ENCODE results near the gene CSTPP1. TPM values are rescaled to one million over a fixed set of nuclear protein-coding genes. Genes with fewer than 3 reads are reported as not detected.
A peak's percentile ranks its signal among the peaks of the same experiment; 100 is the strongest.
"Not testable (repeated sequence)": the region's sequence is repeated elsewhere in the genome, so short reads cannot be mapped to it uniquely, and the experiment has no call there.

The CSTPP1 gene
- total RNA-seq, 4 donors from 2014 or later = 9.8 to 14.3 (median 11.1) TPM

DNA sequence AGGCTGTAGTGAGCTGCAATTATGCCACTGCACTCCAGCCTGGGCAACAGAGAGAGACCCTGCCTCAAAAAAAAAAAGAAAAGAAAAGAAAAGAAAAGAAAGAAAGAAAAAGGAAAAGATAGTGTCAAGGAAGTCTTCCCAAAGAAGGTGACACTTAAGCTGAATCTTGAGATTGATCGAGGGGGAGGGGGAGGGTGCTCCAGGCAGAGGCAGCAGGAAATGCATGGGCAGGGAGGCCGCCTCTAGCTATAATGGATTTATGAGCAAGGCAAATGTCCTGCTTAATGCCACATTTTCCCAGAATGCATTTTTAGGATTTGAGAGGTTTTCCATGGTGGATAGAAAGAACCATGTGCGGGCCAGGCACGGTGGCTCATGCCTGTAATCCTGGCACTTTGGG lies 264.5 kb downstream of the CSTPP1 start:
- TF ChIP-seq, protein P1, sequence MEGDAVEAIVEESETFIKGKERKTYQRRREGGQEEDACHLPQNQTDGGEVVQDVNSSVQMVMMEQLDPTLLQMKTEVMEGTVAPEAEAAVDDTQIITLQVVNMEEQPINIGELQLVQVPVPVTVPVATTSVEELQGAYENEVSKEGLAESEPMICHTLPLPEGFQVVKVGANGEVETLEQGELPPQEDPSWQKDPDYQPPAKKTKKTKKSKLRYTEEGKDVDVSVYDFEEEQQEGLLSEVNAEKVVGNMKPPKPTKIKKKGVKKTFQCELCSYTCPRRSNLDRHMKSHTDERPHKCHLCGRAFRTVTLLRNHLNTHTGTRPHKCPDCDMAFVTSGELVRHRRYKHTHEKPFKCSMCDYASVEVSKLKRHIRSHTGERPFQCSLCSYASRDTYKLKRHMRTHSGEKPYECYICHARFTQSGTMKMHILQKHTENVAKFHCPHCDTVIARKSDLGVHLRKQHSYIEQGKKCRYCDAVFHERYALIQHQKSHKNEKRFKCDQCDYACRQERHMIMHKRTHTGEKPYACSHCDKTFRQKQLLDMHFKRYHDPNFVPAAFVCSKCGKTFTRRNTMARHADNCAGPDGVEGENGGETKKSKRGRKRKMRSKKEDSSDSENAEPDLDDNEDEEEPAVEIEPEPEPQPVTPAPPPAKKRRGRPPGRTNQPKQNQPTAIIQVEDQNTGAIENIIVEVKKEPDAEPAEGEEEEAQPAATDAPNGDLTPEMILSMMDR (IDR thresholded peaks at IDR 0.05) = no peak
- ATAC-seq (ENCODE audit: low FRiP score) (no peak), DNase-seq (ENCODE audit: low spot score) (no peak)

DNA sequence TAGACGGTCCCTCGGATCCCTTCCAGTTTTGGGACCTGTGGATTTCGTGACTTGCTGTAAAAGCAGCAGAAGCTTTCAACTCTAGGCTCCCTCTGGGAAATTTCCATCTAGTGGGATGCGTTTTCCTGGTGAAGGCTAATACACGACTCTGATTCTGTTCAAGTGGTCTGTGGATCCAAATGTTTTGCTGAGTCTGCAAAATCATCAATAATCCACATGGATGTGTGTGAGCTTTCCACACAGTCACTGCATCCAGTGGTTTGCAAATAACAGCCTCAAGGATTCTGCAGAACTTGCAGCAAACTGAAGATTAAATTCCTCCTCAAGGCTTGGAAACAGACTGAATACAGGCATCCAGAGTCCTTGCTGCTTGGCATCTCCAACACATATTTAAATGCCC lies 266.0 kb downstream of the CSTPP1 start:
- DNase-seq (ENCODE audit: low spot score) (no peak), ATAC-seq (ENCODE audit: low FRiP score) (no peak)
- TF ChIP-seq, protein P1 (IDR thresholded peaks at IDR 0.05) = no peak

DNA sequence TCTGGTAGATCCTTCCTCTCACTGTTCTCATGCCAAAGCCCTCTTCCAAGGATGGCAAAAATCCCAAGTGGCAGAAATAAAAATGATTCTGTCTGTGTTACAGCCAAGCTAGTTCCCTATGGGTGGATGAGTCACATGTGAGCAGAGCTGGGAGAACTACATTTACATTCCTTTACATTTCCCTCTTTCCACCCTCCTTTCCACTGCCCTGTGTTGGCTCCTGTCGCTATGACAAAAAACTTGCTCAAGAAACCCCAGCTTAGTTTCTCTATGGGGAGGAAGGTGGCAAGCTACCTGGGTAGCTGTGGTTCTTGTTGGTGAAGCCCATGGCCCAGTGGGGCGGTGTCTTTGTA lies 268.1 kb downstream of the CSTPP1 start:
- DNase-seq (ENCODE audit: low spot score) (no peak), ATAC-seq (ENCODE audit: low FRiP score) (peak; percentile 60)
- TF ChIP-seq, protein P1 (IDR thresholded peaks at IDR 0.05) = no peak

DNA sequence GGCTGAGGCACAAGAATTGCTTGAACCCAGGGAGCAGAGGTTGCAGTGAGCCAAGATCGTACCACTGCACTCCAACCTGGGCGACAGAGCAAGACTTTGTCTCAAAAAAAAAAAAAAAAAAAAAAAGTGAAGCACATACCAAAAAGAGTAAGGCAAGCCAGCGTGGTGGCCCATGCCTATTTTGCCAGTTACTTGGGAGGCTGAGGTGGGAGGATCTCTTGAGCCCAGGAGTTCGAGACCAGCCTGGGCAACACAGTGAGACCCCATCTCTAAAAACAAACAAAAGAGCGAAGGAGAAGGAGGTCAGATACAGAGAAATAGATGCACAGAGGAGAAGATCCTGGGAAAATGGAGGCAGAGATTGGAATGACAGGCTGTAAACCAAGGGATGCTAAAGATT lies 270.0 kb downstream of the CSTPP1 start:
- not testable (repeated sequence) for ATAC-seq (ENCODE audit: low FRiP score); DNase-seq (ENCODE audit: low spot score)

DNA sequence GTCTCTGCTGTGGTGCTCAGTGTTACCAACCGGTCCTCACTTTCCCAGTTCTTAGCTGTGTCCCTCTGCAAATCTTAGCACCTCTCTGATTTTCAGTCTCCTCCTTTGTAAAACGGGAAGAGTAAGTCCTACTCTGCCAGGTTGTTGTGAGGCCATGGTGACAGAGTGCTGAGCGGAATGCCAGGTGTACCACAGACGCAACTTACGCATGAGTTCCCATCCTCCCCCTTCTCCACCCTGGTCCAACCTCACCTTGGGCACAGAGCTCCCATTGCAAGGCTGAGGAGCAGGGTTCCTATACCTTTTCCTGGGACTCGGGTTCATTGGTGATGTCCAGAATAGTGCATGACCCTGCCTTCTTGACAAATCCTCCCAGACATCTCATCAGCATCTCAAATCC lies 270.9 kb downstream of the CSTPP1 start:
- TF ChIP-seq, protein P1 (IDR thresholded peaks at IDR 0.05) = no peak
- DNase-seq (ENCODE audit: low spot score) = no peak
- no peak for ATAC-seq (ENCODE audit: low FRiP score)

DNA sequence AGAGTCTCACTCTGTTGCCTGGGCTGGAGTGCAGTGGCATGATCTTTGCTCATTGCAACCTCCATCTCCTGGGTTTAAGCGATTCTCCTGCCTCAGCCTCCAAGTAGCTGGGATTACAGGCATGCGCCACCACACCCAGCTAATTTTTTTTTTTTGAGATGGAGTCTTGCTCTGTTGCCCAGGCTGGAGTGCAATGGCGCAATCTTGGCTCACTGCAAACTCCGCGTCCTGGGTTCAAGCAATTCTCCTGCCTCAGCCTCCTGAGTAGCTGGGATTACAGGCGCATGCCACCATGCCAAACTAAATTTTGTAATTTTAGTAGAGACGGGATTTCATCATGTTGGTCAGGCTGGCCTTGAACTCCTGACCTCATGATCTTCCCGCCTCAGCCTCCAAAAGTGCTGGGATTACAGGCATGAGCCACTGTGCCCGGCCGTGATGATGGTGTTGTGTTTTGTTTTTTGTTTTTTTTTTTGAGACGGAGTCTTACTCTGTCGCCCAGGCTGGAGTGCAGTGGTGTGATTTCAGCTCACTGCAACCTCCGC lies 271.5 kb downstream of the CSTPP1 start:
- DNase-seq (ENCODE audit: low spot score); ATAC-seq (ENCODE audit: low FRiP score): not testable (repeated sequence)

DNA sequence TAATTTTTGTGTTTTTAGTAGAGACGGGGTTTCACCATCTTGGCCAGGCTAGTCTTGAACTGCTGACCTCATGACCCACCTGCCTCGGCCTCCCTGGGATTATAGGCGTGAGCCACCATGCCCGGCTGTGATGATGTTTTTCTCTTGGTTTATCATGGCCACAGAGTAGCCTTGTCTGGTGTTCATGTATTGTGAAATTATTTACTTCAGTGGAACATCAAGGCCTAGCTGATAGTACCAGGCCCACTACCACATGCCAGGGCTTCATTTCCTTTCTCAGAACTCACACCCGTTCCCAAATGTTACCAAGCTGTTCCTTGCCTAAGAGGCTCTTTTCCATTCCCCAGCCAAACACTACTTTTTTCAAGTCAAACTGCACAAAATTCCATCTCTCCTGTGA lies 272.1 kb downstream of the CSTPP1 start:
- ATAC-seq (ENCODE audit: low FRiP score) (no peak), DNase-seq (ENCODE audit: low spot score) (no peak)
- TF ChIP-seq, protein P1 (IDR thresholded peaks at IDR 0.05) = no peak

Small RNA genes lying within 50 kb of the gene (small RNA-seq; reads per million reads assigned to genes)
- not detected for gene MIR6745

Other genes starting within 250 kb of the CSTPP1 start
- gene ARHGAP1, start 236.1 kb upstream of the CSTPP1 start, total RNA-seq = 10 to 100 TPM; 34.6 to 69.2 (median 42.6) TPM
- 10 to 100 TPM in 1 of 4 donors, 1 to 10 TPM in 3; 4.3 to 12.2 (median 7.9) TPM for gene ZNF408, start 235.7 kb upstream of the CSTPP1 start, total RNA-seq
- gene F2, start 217.5 kb upstream of the CSTPP1 start, total RNA-seq = not detected
- 10 to 100 TPM; 27.2 to 37.0 (median 31.6) TPM for gene CKAP5, start 90.5 kb upstream of the CSTPP1 start, total RNA-seq
- gene LRP4, start 18.2 kb upstream of the CSTPP1 start, total RNA-seq = 1 to 10 TPM; 1.6 to 4.3 (median 3.3) TPM
- 100 to 1,000 TPM in 3 of 4 donors, 10 to 100 TPM in 1; 82.3 to 179 (median 108) TPM for gene ARFGAP2, start 240.1 kb downstream of the CSTPP1 start, total RNA-seq
- gene PACSIN3, start 249.7 kb downstream of the CSTPP1 start, total RNA-seq = 10 to 100 TPM; 11.2 to 47.4 (median 16.8) TPM